GM12891 (cell line): ENCODE measurements around the gene IMPA2.

Source experiments
- PAX5 ChIP-seq: IDR thresholded peaks from 2 replicates; pipeline ENCODE4 v1.6.1; 2011; ENCODE audit warnings: low read length, moderate library complexity, mild to moderate bottlenecking; ENCODE audit not compliant: insufficient read depth, severe bottlenecking
- POLR2AphosphoS5 ChIP-seq: IDR thresholded peaks from 2 replicates; pipeline ENCODE4 v1.6.1; 2011; ENCODE audit warnings: low read depth, low read length, control low read depth
- POU2F2 ChIP-seq: IDR thresholded peaks from 2 replicates; pipeline ENCODE4 v1.6.1; 2011; ENCODE audit warnings: low read depth, mild to moderate bottlenecking, control low read depth, low read length, moderate library complexity

DNA sequence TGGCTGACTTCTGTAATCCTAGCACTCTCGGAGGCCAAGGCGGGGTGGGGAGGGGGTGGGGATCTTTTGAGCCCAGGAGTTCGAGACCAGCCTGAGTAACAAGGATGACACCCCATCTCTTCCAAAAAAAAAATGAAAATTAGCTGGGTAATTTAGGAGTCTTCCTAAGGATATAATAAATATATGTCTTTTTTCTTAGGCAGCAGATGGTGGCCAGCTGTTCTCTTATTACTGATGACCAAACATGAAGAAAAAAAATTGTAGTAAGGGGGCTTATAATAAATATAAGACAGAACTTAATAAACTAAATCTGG is 4.2 kb upstream of the IMPA2 start:
- no peak for TF ChIP-seq POU2F2
- no peak for TF ChIP-seq PAX5
- TF ChIP-seq POLR2AphosphoS5 = no peak
